ENCODE data around the gene CCR2.

The CCR2 gene

DNA sequence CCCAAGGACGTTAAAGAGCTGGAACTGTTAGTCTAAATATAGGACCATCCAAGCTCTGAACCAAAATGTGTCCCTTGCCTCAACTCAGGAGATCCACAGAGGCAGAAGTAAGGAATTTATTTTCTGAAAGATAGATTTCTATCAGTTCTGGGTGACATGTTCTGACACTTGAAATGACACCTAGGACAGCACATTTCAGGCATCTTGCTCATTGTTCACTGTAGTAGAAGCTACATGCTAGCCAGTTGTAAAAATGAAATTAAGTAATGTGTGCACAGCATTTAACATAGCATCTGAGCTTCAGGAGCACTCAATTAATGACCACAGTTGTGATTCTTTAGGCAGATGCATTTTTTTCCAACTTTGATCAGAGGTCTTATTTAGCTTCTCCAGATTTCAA is 567 bp downstream of the CCR2 start:
- Histone ChIP-seq H3K79me1 (ENCODE audit: low read depth, low read length) (no peaks in the 10 kb centered on the region), H3K4me1 (ENCODE audit: control insufficient read depth in 2 of 2, insufficient read depth in 1 of 2, low read depth in 1 of 2, low read length in 2 of 2) (peaks cover 0 to under 1% of the 10 kb centered on the region in 2 donors), H4K91ac (ENCODE audit: low read depth, low read length, poor library complexity) (no peak overlapping the region), H2AK5ac (ENCODE audit: low read depth, low read length) (no peak overlapping the region), H4K8ac (ENCODE audit: low read depth, low read length) (no peak overlapping the region), H2BK15ac (ENCODE audit: low read length) (no peak overlapping the region), H3K27me3 (ENCODE audit: control insufficient read depth in 3 of 3, insufficient read depth in 3 of 3, low read depth in 1 of 3, low read length in 3 of 3) (peaks cover 0 to 11% (median 0%) of the 10 kb centered on the region in 3 experiments), H3K27ac (replicated peaks; ENCODE audit: low read length) (no peak overlapping the region), H3K4me3 (ENCODE audit: low read length in 2 of 2) (no peak overlapping the region), H3K36me3 (replicated peaks in 1 of 2; ENCODE audit: control insufficient read depth in 2 of 2, insufficient read depth in 2 of 2, low read length in 2 of 2) (no peaks in the 10 kb centered on the region), H3K4ac (ENCODE audit: low read length) (no peak overlapping the region), H3K9me3 (replicated peaks in 1 of 2; ENCODE audit: control insufficient read depth in 2 of 2, insufficient read depth in 1 of 2, low read depth in 1 of 2, low read length in 2 of 2) (no peaks in the 10 kb centered on the region), H2BK120ac (ENCODE audit: low read depth, low read length) (no peak overlapping the region), H2BK5ac (ENCODE audit: low read length) (no peak overlapping the region), H2AFZ (ENCODE audit: low read length) (no peak overlapping the region), H2BK12ac (ENCODE audit: low read length) (no peak overlapping the region), H3K4me2 (ENCODE audit: insufficient read depth, low read length, poor library complexity, severe bottlenecking) (no peak overlapping the region), H3K14ac (ENCODE audit: low read length) (no peak overlapping the region), H3K23ac (ENCODE audit: low read depth, low read length, poor library complexity) (no peak overlapping the region), H3K18ac (ENCODE audit: low read length) (no peak overlapping the region), H3K9ac (ENCODE audit: low read depth, low read length, poor library complexity) (no peak overlapping the region)
- no CpG with 5 or more reads among the region's 1 CpG for WGBS, 2 donors (ENCODE audit: extremely low coverage in 2 of 2, insufficient read length in 2 of 2, insufficient replicate concordance in 1 of 2)
- no peak for DNase-seq (ENCODE audit: low spot score)

DNA sequence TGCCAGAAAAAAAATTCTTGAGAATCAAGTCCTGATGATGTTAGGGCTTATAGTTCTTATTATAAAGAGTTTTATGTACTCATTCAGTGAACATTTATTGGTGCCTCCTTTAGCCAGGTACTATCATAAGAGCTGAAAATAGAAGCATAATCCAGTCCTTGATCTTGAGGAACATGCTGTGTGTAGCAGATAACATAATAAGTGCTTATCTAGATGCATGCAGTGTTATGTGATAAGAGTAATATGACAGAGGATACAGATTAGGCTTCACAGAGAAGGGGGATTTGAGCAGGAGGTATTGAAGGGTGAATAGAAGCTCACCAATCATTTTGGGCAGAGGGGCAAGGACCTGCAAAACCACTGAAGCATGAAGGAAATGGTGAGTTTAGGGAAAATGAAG is 1.1 kb downstream of the CCR2 start:
- Histone ChIP-seq H3K9me3 (replicated peaks in 1 of 2; ENCODE audit: control insufficient read depth in 2 of 2, insufficient read depth in 1 of 2, low read depth in 1 of 2, low read length in 2 of 2) (no peaks in the 10 kb centered on the region), H3K27me3 (ENCODE audit: control insufficient read depth in 3 of 3, insufficient read depth in 3 of 3, low read depth in 1 of 3, low read length in 3 of 3) (peaks cover 0 to 11% (median 0%) of the 10 kb centered on the region in 3 experiments), H4K8ac (ENCODE audit: low read depth, low read length) (no peak overlapping the region), H3K79me1 (ENCODE audit: low read depth, low read length) (no peaks in the 10 kb centered on the region), H3K4me2 (ENCODE audit: insufficient read depth, low read length, poor library complexity, severe bottlenecking) (no peak overlapping the region), H3K4ac (ENCODE audit: low read length) (no peak overlapping the region), H3K14ac (ENCODE audit: low read length) (no peak overlapping the region), H2BK12ac (ENCODE audit: low read length) (no peak overlapping the region), H3K9ac (ENCODE audit: low read depth, low read length, poor library complexity) (no peak overlapping the region), H2AK5ac (ENCODE audit: low read depth, low read length) (no peak overlapping the region), H3K36me3 (replicated peaks in 1 of 2; ENCODE audit: control insufficient read depth in 2 of 2, insufficient read depth in 2 of 2, low read length in 2 of 2) (no peaks in the 10 kb centered on the region), H2BK120ac (ENCODE audit: low read depth, low read length) (no peak overlapping the region), H4K91ac (ENCODE audit: low read depth, low read length, poor library complexity) (no peak overlapping the region), H3K4me3 (ENCODE audit: low read length in 2 of 2) (no peak overlapping the region), H2BK5ac (ENCODE audit: low read length) (no peak overlapping the region), H3K27ac (replicated peaks; ENCODE audit: low read length) (no peak overlapping the region), H3K23ac (ENCODE audit: low read depth, low read length, poor library complexity) (no peak overlapping the region), H3K4me1 (ENCODE audit: control insufficient read depth in 2 of 2, insufficient read depth in 1 of 2, low read depth in 1 of 2, low read length in 2 of 2) (peaks cover 0 to 4% of the 10 kb centered on the region in 2 donors), H3K18ac (ENCODE audit: low read length) (no peak overlapping the region), H2BK15ac (ENCODE audit: low read length) (no peak overlapping the region), H2AFZ (ENCODE audit: low read length) (no peak overlapping the region)
- DNase-seq (ENCODE audit: low spot score): no peak

DNA sequence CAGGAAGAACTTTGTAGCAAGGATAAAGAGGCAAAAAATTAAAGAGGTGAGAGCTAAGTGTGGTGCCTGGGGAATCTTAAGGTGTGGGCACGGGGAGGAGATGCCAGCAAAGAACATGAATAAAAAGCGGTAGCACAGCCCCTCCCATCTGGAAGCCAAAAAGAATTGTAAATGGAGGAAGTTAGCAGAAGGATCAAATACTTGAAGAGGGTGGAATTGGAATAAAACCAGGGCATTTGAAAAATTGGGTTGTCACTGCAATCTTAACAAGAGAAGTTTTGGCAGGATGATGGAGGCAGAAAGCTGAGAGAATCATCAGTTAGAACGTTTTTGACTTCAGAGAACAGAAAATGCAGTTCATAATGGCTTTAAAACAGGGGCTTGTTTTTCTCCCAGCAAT is 2.4 kb downstream of the CCR2 start:
- Histone ChIP-seq H3K14ac (ENCODE audit: low read length) (no peak overlapping the region), H2BK15ac (ENCODE audit: low read length) (no peak overlapping the region), H3K36me3 (replicated peaks in 1 of 2; ENCODE audit: control insufficient read depth in 2 of 2, insufficient read depth in 2 of 2, low read length in 2 of 2) (no peaks in the 10 kb centered on the region), H4K91ac (ENCODE audit: low read depth, low read length, poor library complexity) (no peak overlapping the region), H3K18ac (ENCODE audit: low read length) (no peak overlapping the region), H3K27me3 (ENCODE audit: control insufficient read depth in 3 of 3, insufficient read depth in 3 of 3, low read depth in 1 of 3, low read length in 3 of 3) (peaks cover 0 to 13% (median 0%) of the 10 kb centered on the region in 3 experiments), H2AFZ (ENCODE audit: low read length) (no peak overlapping the region), H2BK12ac (ENCODE audit: low read length) (no peak overlapping the region), H3K23ac (ENCODE audit: low read depth, low read length, poor library complexity) (no peak overlapping the region), H2AK5ac (ENCODE audit: low read depth, low read length) (no peak overlapping the region), H3K9ac (ENCODE audit: low read depth, low read length, poor library complexity) (no peak overlapping the region), H3K27ac (replicated peaks; ENCODE audit: low read length) (no peak overlapping the region), H2BK5ac (ENCODE audit: low read length) (no peak overlapping the region), H3K4me1 (ENCODE audit: control insufficient read depth in 2 of 2, insufficient read depth in 1 of 2, low read depth in 1 of 2, low read length in 2 of 2) (peaks cover 0 to 8% of the 10 kb centered on the region in 2 donors), H3K79me1 (ENCODE audit: low read depth, low read length) (no peaks in the 10 kb centered on the region), H2BK120ac (ENCODE audit: low read depth, low read length) (no peak overlapping the region), H3K9me3 (replicated peaks in 1 of 2; ENCODE audit: control insufficient read depth in 2 of 2, insufficient read depth in 1 of 2, low read depth in 1 of 2, low read length in 2 of 2) (peaks cover 0 to 3% of the 10 kb centered on the region in 2 donors), H3K4ac (ENCODE audit: low read length) (no peak overlapping the region), H3K4me2 (ENCODE audit: insufficient read depth, low read length, poor library complexity, severe bottlenecking) (no peak overlapping the region), H3K4me3 (ENCODE audit: low read length in 2 of 2) (no peak overlapping the region), H4K8ac (ENCODE audit: low read depth, low read length) (no peak overlapping the region)
- no CpG with 5 or more reads among the region's 3 CpGs for WGBS, 2 donors (ENCODE audit: extremely low coverage in 2 of 2, insufficient read length in 2 of 2, insufficient replicate concordance in 1 of 2)
- no peak for DNase-seq (ENCODE audit: low spot score)

DNA sequence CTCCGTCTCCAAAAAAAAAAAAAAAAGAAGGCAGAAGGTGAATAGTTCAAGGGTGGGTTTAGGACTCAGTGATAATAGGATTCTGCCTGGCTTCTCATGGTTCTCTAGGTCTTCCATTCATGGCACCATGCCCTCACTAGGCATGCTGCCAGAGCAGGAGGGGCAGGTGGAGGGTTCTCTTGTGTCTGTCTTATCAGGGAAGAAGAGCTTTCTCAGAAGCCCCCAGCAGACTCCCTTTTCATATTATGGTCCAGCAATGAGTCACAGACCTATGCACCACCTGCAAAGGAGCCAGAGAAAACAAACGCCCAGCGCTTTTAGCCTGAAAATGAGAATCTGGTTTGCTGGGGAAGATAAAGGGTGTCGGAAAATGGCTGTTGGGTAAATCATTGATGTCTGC is 3.0 kb downstream of the CCR2 start:
- no CpG with 5 or more reads among the region's 4 CpGs for WGBS, 2 donors (ENCODE audit: extremely low coverage in 2 of 2, insufficient read length in 2 of 2, insufficient replicate concordance in 1 of 2)
- Histone ChIP-seq H3K4me3 (ENCODE audit: low read length in 2 of 2) (no peak overlapping the region), H3K4me1 (ENCODE audit: control insufficient read depth in 2 of 2, insufficient read depth in 1 of 2, low read depth in 1 of 2, low read length in 2 of 2) (peaks cover 0 to 8% of the 10 kb centered on the region in 2 donors), H3K14ac (ENCODE audit: low read length) (no peak overlapping the region), H3K4ac (ENCODE audit: low read length) (no peak overlapping the region), H3K79me1 (ENCODE audit: low read depth, low read length) (no peaks in the 10 kb centered on the region), H3K9me3 (replicated peaks in 1 of 2; ENCODE audit: control insufficient read depth in 2 of 2, insufficient read depth in 1 of 2, low read depth in 1 of 2, low read length in 2 of 2) (peaks cover 0 to 3% of the 10 kb centered on the region in 2 donors), H3K4me2 (ENCODE audit: insufficient read depth, low read length, poor library complexity, severe bottlenecking) (no peak overlapping the region), H2AK5ac (ENCODE audit: low read depth, low read length) (no peak overlapping the region), H2AFZ (ENCODE audit: low read length) (no peak overlapping the region), H3K18ac (ENCODE audit: low read length) (no peak overlapping the region), H4K91ac (ENCODE audit: low read depth, low read length, poor library complexity) (no peak overlapping the region), H3K27ac (replicated peaks; ENCODE audit: low read length) (no peak overlapping the region), H2BK5ac (ENCODE audit: low read length) (no peak overlapping the region), H2BK15ac (ENCODE audit: low read length) (no peak overlapping the region), H4K8ac (ENCODE audit: low read depth, low read length) (no peak overlapping the region), H3K23ac (ENCODE audit: low read depth, low read length, poor library complexity) (no peak overlapping the region), H3K9ac (ENCODE audit: low read depth, low read length, poor library complexity) (no peak overlapping the region), H3K27me3 (ENCODE audit: control insufficient read depth in 3 of 3, insufficient read depth in 3 of 3, low read depth in 1 of 3, low read length in 3 of 3) (peaks cover 0 to 13% (median 0%) of the 10 kb centered on the region in 3 experiments), H2BK12ac (ENCODE audit: low read length) (no peak overlapping the region), H2BK120ac (ENCODE audit: low read depth, low read length) (no peak overlapping the region), H3K36me3 (replicated peaks in 1 of 2; ENCODE audit: control insufficient read depth in 2 of 2, insufficient read depth in 2 of 2, low read length in 2 of 2) (no peaks in the 10 kb centered on the region)
- DNase-seq (ENCODE audit: low spot score): no peak
